GM21381 (cell line): ENCODE results near the gene NINJ1.

Source experiments
- ATAC-seq: cut with Tn5 transposase; IDR thresholded peaks from one replicate; pipeline ENCODE4 v1.9.1; 2021; ENCODE audit warnings: mild to moderate bottlenecking, moderate library complexity; ENCODE audit not compliant: unreplicated experiment

The NINJ1 gene

GRCh38 chr9:93133681-93134014 is 403 bp downstream of the NINJ1 start:
- ATAC-seq = peak; percentile 32

GRCh38 chr9:93132946-93133680 is 938 bp downstream of the NINJ1 start:
- no peak for ATAC-seq

GRCh38 chr9:93132287-93132927 is 1.6 kb downstream of the NINJ1 start:
- no peak for ATAC-seq

- no peak for ATAC-seq
These were observed 2.3 kb downstream of the NINJ1 start for GRCh38 chr9:93131599-93132286.

- no peak for ATAC-seq
These were observed 3.1 kb downstream of the NINJ1 start for GRCh38 chr9:93130861-93131481.

- no peak for ATAC-seq
These were observed 4.2 kb downstream of the NINJ1 start for GRCh38 chr9:93129691-93130500.

- ATAC-seq = no peak
These were observed 4.8 kb downstream of the NINJ1 start for GRCh38 chr9:93129286-93129685.

- no peak for ATAC-seq
These were observed 5.3 kb downstream of the NINJ1 start for GRCh38 chr9:93128715-93129224.

GRCh38 chr9:93128011-93128714 is 5.9 kb downstream of the NINJ1 start:
- no peak for ATAC-seq

- ATAC-seq = no peak
These were observed 6.6 kb downstream of the NINJ1 start for GRCh38 chr9:93127395-93127911.

- ATAC-seq = no peak
These were observed 7.2 kb downstream of the NINJ1 start for GRCh38 chr9:93126825-93127368.

GRCh38 chr9:93126151-93126781 is 7.8 kb downstream of the NINJ1 start:
- ATAC-seq = no peak

- no peak for ATAC-seq
These were observed 8.6 kb downstream of the NINJ1 start for GRCh38 chr9:93125331-93125894.

- ATAC-seq = no peak
These were observed 9.3 kb downstream of the NINJ1 start for GRCh38 chr9:93124793-93125192.

GRCh38 chr9:93123561-93124283 is 10.3 kb downstream of the NINJ1 start:
- no peak for ATAC-seq

- no peak for ATAC-seq
These were observed 11.3 kb downstream of the NINJ1 start for GRCh38 chr9:93122721-93123221.

GRCh38 chr9:93121316-93122241 is 12.5 kb downstream of the NINJ1 start:
- ATAC-seq = no peak
